ENCODE data around the gene GSDMA.

DNA sequence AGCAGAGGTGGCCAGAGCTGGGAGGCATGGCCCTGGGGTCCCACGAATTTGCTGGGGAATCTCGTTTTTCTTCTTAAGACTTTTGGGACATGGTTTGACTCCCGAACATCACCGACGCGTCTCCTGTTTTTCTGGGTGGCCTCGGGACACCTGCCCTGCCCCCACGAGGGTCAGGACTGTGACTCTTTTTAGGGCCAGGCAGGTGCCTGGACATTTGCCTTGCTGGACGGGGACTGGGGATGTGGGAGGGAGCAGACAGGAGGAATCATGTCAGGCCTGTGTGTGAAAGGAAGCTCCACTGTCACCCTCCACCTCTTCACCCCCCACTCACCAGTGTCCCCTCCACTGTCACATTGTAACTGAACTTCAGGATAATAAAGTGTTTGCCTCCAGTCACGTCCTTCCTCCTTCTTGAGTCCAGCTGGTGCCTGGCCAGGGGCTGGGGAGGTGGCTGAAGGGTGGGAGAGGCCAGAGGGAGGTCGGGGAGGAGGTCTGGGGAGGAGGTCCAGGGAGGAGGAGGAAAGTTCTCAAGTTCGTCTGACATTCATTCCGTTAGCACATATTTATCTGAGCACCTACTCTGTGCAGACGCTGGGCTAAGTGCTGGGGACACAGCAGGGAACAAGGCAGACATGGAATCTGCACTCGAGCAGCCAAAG lies 54.7 kb downstream of the GSDMA start:
- TF ChIP-seq, protein P1, sequence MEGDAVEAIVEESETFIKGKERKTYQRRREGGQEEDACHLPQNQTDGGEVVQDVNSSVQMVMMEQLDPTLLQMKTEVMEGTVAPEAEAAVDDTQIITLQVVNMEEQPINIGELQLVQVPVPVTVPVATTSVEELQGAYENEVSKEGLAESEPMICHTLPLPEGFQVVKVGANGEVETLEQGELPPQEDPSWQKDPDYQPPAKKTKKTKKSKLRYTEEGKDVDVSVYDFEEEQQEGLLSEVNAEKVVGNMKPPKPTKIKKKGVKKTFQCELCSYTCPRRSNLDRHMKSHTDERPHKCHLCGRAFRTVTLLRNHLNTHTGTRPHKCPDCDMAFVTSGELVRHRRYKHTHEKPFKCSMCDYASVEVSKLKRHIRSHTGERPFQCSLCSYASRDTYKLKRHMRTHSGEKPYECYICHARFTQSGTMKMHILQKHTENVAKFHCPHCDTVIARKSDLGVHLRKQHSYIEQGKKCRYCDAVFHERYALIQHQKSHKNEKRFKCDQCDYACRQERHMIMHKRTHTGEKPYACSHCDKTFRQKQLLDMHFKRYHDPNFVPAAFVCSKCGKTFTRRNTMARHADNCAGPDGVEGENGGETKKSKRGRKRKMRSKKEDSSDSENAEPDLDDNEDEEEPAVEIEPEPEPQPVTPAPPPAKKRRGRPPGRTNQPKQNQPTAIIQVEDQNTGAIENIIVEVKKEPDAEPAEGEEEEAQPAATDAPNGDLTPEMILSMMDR (IDR thresholded peaks at IDR 0.05), result no peak
- TF ChIP-seq POLR2A (IDR thresholded peaks at IDR 0.05), result no peak
